Ovary (tissue), 3 donors: ENCODE data around the gene RPS23.

ENCODE experiments used
- EP300 ChIP-seq: sonication (generic); formaldehyde crosslinking; IDR thresholded peaks from one replicate; pipeline ENCODE4 v1.6.1; 2017; ENCODE audit warnings: antibody characterized with exemption
- POLR2A ChIP-seq: fragments of 450-650 bp; IDR thresholded peaks from one replicate; pipeline ENCODE4 v1.6.1; 2017; ENCODE audit warnings: antibody characterized with exemption, mild to moderate bottlenecking, moderate library complexity
- TF ChIP-seq, protein P1 (sequence below), 3 donors: fragments of 450-650 bp in 2 of 3; fragments of 200-600 bp in 1 of 3; IDR thresholded peaks; one replicate each; pipeline versions ENCODE4 v1.5.1 to v1.8.0; 2016 to 2022; ENCODE audit warnings: antibody characterized with exemption in 3 of 3, mild to moderate bottlenecking in 1 of 3
- donor health status: DM: no; HTN: no; CAD: no.

DNA sequence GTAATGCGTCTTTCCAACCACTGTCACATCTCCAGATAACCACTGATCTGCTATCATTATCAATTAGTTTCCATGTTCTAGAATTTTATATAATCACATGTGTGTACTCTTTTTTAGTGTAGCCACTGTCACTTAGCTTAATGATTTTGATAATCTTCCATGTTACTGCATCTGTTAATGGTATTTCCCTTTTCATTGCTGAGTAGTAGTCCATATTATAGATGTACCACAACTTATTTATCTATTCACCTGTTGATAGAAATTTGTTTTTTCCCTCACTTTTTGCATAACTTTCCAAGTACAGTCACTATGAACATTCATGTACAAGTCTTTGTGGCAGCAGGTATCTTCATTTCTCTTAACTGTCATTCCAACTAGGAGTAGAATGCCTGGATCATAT is 30.3 kb upstream of the RPS23 start:
- no peak for TF ChIP-seq EP300
- TF ChIP-seq, protein P1, sequence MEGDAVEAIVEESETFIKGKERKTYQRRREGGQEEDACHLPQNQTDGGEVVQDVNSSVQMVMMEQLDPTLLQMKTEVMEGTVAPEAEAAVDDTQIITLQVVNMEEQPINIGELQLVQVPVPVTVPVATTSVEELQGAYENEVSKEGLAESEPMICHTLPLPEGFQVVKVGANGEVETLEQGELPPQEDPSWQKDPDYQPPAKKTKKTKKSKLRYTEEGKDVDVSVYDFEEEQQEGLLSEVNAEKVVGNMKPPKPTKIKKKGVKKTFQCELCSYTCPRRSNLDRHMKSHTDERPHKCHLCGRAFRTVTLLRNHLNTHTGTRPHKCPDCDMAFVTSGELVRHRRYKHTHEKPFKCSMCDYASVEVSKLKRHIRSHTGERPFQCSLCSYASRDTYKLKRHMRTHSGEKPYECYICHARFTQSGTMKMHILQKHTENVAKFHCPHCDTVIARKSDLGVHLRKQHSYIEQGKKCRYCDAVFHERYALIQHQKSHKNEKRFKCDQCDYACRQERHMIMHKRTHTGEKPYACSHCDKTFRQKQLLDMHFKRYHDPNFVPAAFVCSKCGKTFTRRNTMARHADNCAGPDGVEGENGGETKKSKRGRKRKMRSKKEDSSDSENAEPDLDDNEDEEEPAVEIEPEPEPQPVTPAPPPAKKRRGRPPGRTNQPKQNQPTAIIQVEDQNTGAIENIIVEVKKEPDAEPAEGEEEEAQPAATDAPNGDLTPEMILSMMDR (IDR thresholded peaks at IDR 0.05): no peak
- no peak for TF ChIP-seq POLR2A
